H1 (cell line): ENCODE measurements around the gene GPER1. TPM values are rescaled to one million over a fixed set of nuclear protein-coding genes. Genes with fewer than 3 reads are reported as not detected.

Experiments
- CTCF ChIA-PET: fragments of 300-600 bp; sonication (Branson Sonifier 250); formaldehyde crosslinking; loops from one replicate; lab custom pipeline; 2021; ENCODE audit not compliant: partially characterized antibody; lab: Charles Lee
- POLR2A ChIA-PET: fragments of 300-600 bp; sonication (Branson Sonifier 250); formaldehyde crosslinking; loops from one replicate; lab custom pipeline; 2021; ENCODE audit warnings: inconsistent platforms; ENCODE audit not compliant: partially characterized antibody; lab: Charles Lee
- DNase-seq, 2 experiments: peaks; one replicate each; pipeline versions ENCODE4 v3.0.0 to v3.0.0-alpha.2; 2010 to 2022; ENCODE audit warnings: low spot score in 2 of 2, low read depth in 1 of 2, mixed read lengths in 1 of 2
- FAIRE-seq: peaks from 2 replicates; lab custom pipeline; 2011; peaks lifted over from hg19 to GRCh38; lab: Jason Lieb, UNC
- H2AFZ ChIP-seq: 2 replicates; pipeline ENCODE4 v1.8.1; 2012; ENCODE audit warnings: low read length, inconsistent platforms
- H2AK5ac ChIP-seq: 2 replicates; pipeline ENCODE4 v1.6.1; 2013; ENCODE audit warnings: low read depth, low read length
- H2BK120ac ChIP-seq: replicated peaks from 2 replicates; pipeline ENCODE3; 2013; ENCODE audit warnings: low read depth, low read length, inconsistent platforms
- H2BK12ac ChIP-seq: 2 replicates; pipeline ENCODE4 v1.6.1; 2013; ENCODE audit warnings: low read depth, low read length
- H2BK15ac ChIP-seq: 2 replicates; pipeline ENCODE4 v1.6.1; 2013; ENCODE audit warnings: low read length
- H2BK20ac ChIP-seq: 2 replicates; pipeline ENCODE4 v1.6.1; 2013; ENCODE audit warnings: low read length
- H2BK5ac ChIP-seq: 2 replicates; pipeline ENCODE4 v1.6.1; 2013; ENCODE audit warnings: low read depth, low read length
- H3K14ac ChIP-seq: 2 replicates; pipeline ENCODE4 v1.6.1; 2013; ENCODE audit warnings: inconsistent platforms; ENCODE audit not compliant: insufficient read length
- H3K18ac ChIP-seq: 2 replicates; pipeline ENCODE4 v1.6.1; 2013; ENCODE audit warnings: low read length; ENCODE audit errors: extremely low read depth
- H3K23ac ChIP-seq: 2 replicates; pipeline ENCODE4 v1.6.1; 2013; ENCODE audit warnings: inconsistent platforms; ENCODE audit not compliant: insufficient read length
- H3K23me2 ChIP-seq: 2 replicates; pipeline ENCODE4 v1.6.1; 2013; ENCODE audit warnings: low read depth, low read length
- H3K27ac ChIP-seq: 2 replicates; pipeline ENCODE4 v1.6.1; 2011; ENCODE audit warnings: low read depth, low read length, inconsistent platforms
- H3K27me3 ChIP-seq, 4 experiments: replicated peaks in 1 of 4; 1 replicate in 1 of 4; 2 replicates in 3 of 4; pipeline versions ENCODE4 v1.6.1 to v1.8.1; 2011 to 2013; ENCODE audit warnings: low read length in 3 of 4, mild to moderate bottlenecking in 3 of 4, inconsistent platforms in 2 of 4, mixed read lengths in 2 of 4, moderate library complexity in 1 of 4; ENCODE audit not compliant: control insufficient read depth in 3 of 4, insufficient read depth in 3 of 4; ENCODE audit errors: extremely low read depth in 1 of 4
- H3K36me3 ChIP-seq, 4 experiments: 2 replicates each; pipeline versions ENCODE4 v1.6.1 to v1.8.1; 2011 to 2013; ENCODE audit warnings: mild to moderate bottlenecking in 4 of 4, low read length in 3 of 4, moderate library complexity in 2 of 4, control low read depth in 1 of 4, inconsistent platforms in 1 of 4; ENCODE audit not compliant: insufficient read depth in 4 of 4, control insufficient read depth in 2 of 4
- H3K4ac ChIP-seq: replicated peaks from 2 replicates; pipeline ENCODE3; 2013; ENCODE audit warnings: low read length, low read depth, mixed read lengths, inconsistent platforms; ENCODE audit not compliant: insufficient read length
- H3K4me1 ChIP-seq, 4 experiments: replicated peaks in 1 of 4; 1 replicate in 1 of 4; 2 replicates in 3 of 4; pipeline versions ENCODE4 v1.6.1 to v1.8.1; 2011 to 2013; ENCODE audit warnings: low read length in 3 of 4, inconsistent platforms in 2 of 4, mixed read lengths in 1 of 4; ENCODE audit not compliant: insufficient read depth in 4 of 4, control insufficient read depth in 3 of 4
- H3K4me2 ChIP-seq, 2 experiments: 2 replicates each; pipeline versions ENCODE4 v1.6.1 to v1.8.1; 2011 to 2013; ENCODE audit warnings: low read depth in 2 of 2, low read length in 2 of 2, control low read depth in 1 of 2, inconsistent platforms in 1 of 2, mild to moderate bottlenecking in 1 of 2; ENCODE audit not compliant: insufficient read depth in 1 of 2
- H3K4me3 ChIP-seq, 4 experiments: fragments of 200-600, 300-600 bp in 1 of 4; sonication (generic), shearing (Covaris generic), sonication (Bioruptor Twin) in 1 of 4; 2 replicates each; pipeline versions ENCODE4 v1.5.1 to v1.8.1; 2011 to 2016; ENCODE audit warnings: low read length in 4 of 4, low read depth in 3 of 4, control low read depth in 2 of 4, inconsistent platforms in 2 of 4, mild to moderate bottlenecking in 2 of 4, mixed read lengths in 1 of 4, moderate library complexity in 1 of 4; ENCODE audit not compliant: insufficient read depth in 2 of 4; ENCODE audit errors: extremely low read depth in 1 of 4
- H3K56ac ChIP-seq: replicated peaks from 2 replicates; pipeline ENCODE3; 2013; ENCODE audit warnings: low read depth, mild to moderate bottlenecking, mixed read lengths, low read length, inconsistent platforms; ENCODE audit not compliant: insufficient read length
- H3K79me1 ChIP-seq: 2 replicates; pipeline ENCODE4 v1.6.1; 2013; ENCODE audit warnings: low read depth, low read length, control low read depth
- H3K79me2 ChIP-seq, 2 experiments: 2 replicates each; pipeline versions ENCODE4 v1.6.1 to v1.8.1; 2012 to 2013; ENCODE audit warnings: low read length in 2 of 2, mild to moderate bottlenecking in 2 of 2, inconsistent platforms in 1 of 2; ENCODE audit not compliant: insufficient read depth in 2 of 2, control insufficient read depth in 1 of 2
- H3K9ac ChIP-seq, 4 experiments: replicated peaks in 1 of 4; 1 replicate in 1 of 4; 2 replicates in 3 of 4; pipeline versions ENCODE4 v1.6.1 to v1.8.1; 2011 to 2013; ENCODE audit warnings: low read depth in 3 of 4, low read length in 3 of 4, control low read depth in 2 of 4, mild to moderate bottlenecking in 2 of 4, moderate library complexity in 2 of 4, inconsistent platforms in 1 of 4; ENCODE audit errors: extremely low read depth in 1 of 4
- H3K9me3 ChIP-seq, 2 experiments: 2 replicates each; pipeline versions ENCODE4 v1.6.1 to v1.8.1; 2012 to 2013; ENCODE audit warnings: mild to moderate bottlenecking in 2 of 2, moderate library complexity in 2 of 2, control low read depth in 1 of 2, inconsistent platforms in 1 of 2, low read depth in 1 of 2, low read length in 1 of 2, mixed read lengths in 1 of 2; ENCODE audit not compliant: insufficient read depth in 2 of 2
- H4K20me1 ChIP-seq, 2 experiments: replicated peaks in 1 of 2; 2 replicates each; pipeline versions ENCODE3 to v1.8.1; 2011 to 2013; ENCODE audit warnings: inconsistent platforms in 2 of 2, low read length in 2 of 2, mild to moderate bottlenecking in 1 of 2; ENCODE audit not compliant: insufficient read depth in 2 of 2, control insufficient read depth in 1 of 2
- H4K5ac ChIP-seq: 2 replicates; pipeline ENCODE4 v1.6.1; 2013; ENCODE audit warnings: low read length, low read depth, mixed read lengths, inconsistent platforms; ENCODE audit not compliant: insufficient read length
- H4K8ac ChIP-seq: 2 replicates; pipeline ENCODE4 v1.8.0; 2013; ENCODE audit warnings: mild to moderate bottlenecking, moderate library complexity, low read length, inconsistent platforms; ENCODE audit not compliant: insufficient read depth; ENCODE audit errors: extremely low read depth
- H4K91ac ChIP-seq: replicated peaks from 2 replicates; pipeline ENCODE3; 2013; ENCODE audit warnings: low read length, mixed read lengths, inconsistent platforms; ENCODE audit not compliant: insufficient read length
- ATF2 ChIP-seq: IDR thresholded peaks from 2 replicates; pipeline ENCODE4 v1.6.1; 2012; ENCODE audit warnings: low read length, inconsistent platforms
- BCL11A ChIP-seq, 2 experiments: IDR thresholded peaks; one replicate each; pipeline ENCODE4 v1.6.1; 2011; ENCODE audit warnings: low read depth in 2 of 2, low read length in 2 of 2, mild to moderate bottlenecking in 2 of 2
- CBX8 ChIP-seq: fragments of 300-800, 300-1000 bp; sonication (generic); IDR thresholded peaks from 2 replicates; pipeline ENCODE4 v1.7.1; 2016; ENCODE audit warnings: low read depth, low read length, borderline replicate concordance
- EGR1 ChIP-seq: IDR thresholded peaks from 2 replicates; pipeline ENCODE4 v1.6.1; 2011; ENCODE audit warnings: low read depth, low read length, borderline replicate concordance
- GTF2F1 ChIP-seq: IDR thresholded peaks from 2 replicates; pipeline ENCODE4 v1.6.1; 2012; ENCODE audit warnings: low read depth, low read length, improper control_type of control experiment, borderline replicate concordance
- HDAC6 ChIP-seq: IDR thresholded peaks from one replicate; pipeline ENCODE4 v1.7.1; 2012; ENCODE audit warnings: low read depth, mild to moderate bottlenecking, inconsistent platforms, low read length, moderate library complexity
- KDM1A ChIP-seq: fragments of 200-600, 300-600 bp; sonication (generic); IDR thresholded peaks from 2 replicates; pipeline ENCODE4 v1.7.1; 2016; ENCODE audit warnings: mild to moderate bottlenecking, low read length, borderline replicate concordance
- NRF1 ChIP-seq: IDR thresholded peaks from 2 replicates; pipeline ENCODE4 v1.6.1; 2011; ENCODE audit warnings: mild to moderate bottlenecking, low read depth, low read length, improper control_type of control experiment
- RNF2 ChIP-seq: fragments of 200-900, 300-1000 bp; sonication (generic); IDR thresholded peaks from 2 replicates; pipeline ENCODE4 v1.7.1; 2016; ENCODE audit warnings: borderline replicate concordance, low read depth, mild to moderate bottlenecking, antibody characterized with exemption, low read length; ENCODE audit not compliant: poor library complexity, severe bottlenecking; ENCODE audit errors: missing control alignments
- SAP30 ChIP-seq: fragments of 300-600 bp; sonication (generic); IDR thresholded peaks from 2 replicates; pipeline ENCODE4 v1.7.1; 2012; ENCODE audit warnings: low read length, moderate library complexity, mild to moderate bottlenecking, inconsistent platforms; ENCODE audit not compliant: insufficient read depth, insufficient replicate concordance
- SIN3A ChIP-seq, 2 experiments: IDR thresholded peaks in 1 of 2; conservative IDR thresholded peaks in 1 of 2; 2 replicates each; pipeline ENCODE4 v1.6.1; 2011 to 2012; ENCODE audit warnings: low read length in 2 of 2, improper control_type of control experiment in 1 of 2, low read depth in 1 of 2, mild to moderate bottlenecking in 1 of 2
- WGBS, 2 experiments: shearing (Covaris generic) in 1 of 2; methylation state at CpG; one replicate each; pipeline versions ENCODE4 v1.1.6 to v1.1.7; 2013 to 2015; ENCODE audit warnings: low lambda C conversion rate in 2 of 2, mixed read lengths in 2 of 2, inconsistent platforms in 1 of 2, low coverage in 1 of 2, missing lambda C conversion rate in 1 of 2; ENCODE audit not compliant: insufficient replicate concordance in 2 of 2, insufficient coverage in 1 of 2, insufficient read length in 1 of 2; ENCODE audit errors: extremely low coverage in 1 of 2, missing lambda C conversion rate in 1 of 2; 5-methylcytosine and 5-hydroxymethylcytosine counted together
- polyA plus RNA-seq, 7 experiments: library from polyadenylated mRNA; depleted of rRNA in 3 of 7; stranded (reverse) in 5 of 7; unstranded in 2 of 7; fragments of >200 nt in 5 of 7; fragments of 200-250 nt in 2 of 7; gene quantifications; 1 replicate in 5 of 7; 2 replicates in 1 of 7; 4 replicates in 1 of 7; pipeline versions ENCODE4 v1.2.1 to v1.2.3, GENCODE V29; 2011 to 2013; ENCODE audit warnings: missing spikeins in 2 of 7, mixed read lengths in 2 of 7
- total RNA-seq: library from RNA; stranded (reverse); fragmentation: NEBNext Ultra II Directional; extraction: Animal tissue kit (Norgen Biotek cat#: 25700); gene quantifications from 2 replicates; pipeline ENCODE4 v1.2.1, GENCODE V29; 2021

GPER1 gene
- total and polyA plus RNA-seq, 2 of the 8 experiments (the other 6 are each of a cell fraction or from before 2014, with no cell fraction given) = 0.24 to 0.47 TPM

DNA sequence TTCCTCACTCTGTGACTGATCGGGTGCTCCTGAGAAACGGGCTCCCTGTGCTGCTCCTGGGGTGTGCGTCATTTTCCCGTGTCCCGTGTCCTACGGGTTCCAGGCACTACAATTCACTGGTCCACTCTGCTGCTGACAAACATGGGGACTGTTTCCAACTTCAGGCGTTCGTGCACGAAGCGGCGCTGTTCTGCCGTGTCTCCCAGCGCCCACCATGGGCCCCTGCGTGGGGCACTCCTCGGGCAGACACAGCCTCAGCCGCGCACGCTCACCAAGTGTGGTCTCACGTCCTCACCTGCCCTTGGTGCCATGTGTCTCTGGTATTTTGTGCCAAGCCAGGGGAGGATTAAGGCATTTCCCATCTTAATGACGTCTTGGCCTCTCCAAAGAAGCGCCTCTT is 24.6 kb upstream of the GPER1 start:
- DNase-seq (no peak), FAIRE-seq (no peak)
- Histone ChIP-seq H3K79me1 (peaks cover 2% of the 10 kb centered on the region; the same call in 1 of the 2 replicates), H3K4me1 (peaks cover 0 to 20% (median 13%) of the 10 kb centered on the region in 4 experiments; a peak in 6 of 7 replicates), H3K56ac (no peak overlapping the region), H2AK5ac (no peak overlapping the region), H3K9me3 (no peaks in the 10 kb centered on the region), H4K91ac (no peak overlapping the region), H2AFZ (no peak overlapping the region), H3K4ac (no peak overlapping the region), H3K79me2 (no peaks in the 10 kb centered on the region; a peak in 1 of 4 replicates), H2BK20ac (no peak overlapping the region), H3K18ac (no peak overlapping the region), H3K4me2 (no peak overlapping the region), H2BK5ac (peak overlapping the region; percentile 35; the same call in 1 of the 2 replicates), H3K4me3 (no peak overlapping the region), H2BK120ac (no peak overlapping the region), H3K14ac (no peak overlapping the region), H3K27me3 (no peaks in the 10 kb centered on the region), H4K20me1 (peaks cover 14 to 17% of the 10 kb centered on the region in 2 experiments), H2BK12ac (no peak overlapping the region), H4K8ac (no peak overlapping the region), H3K27ac (no peak overlapping the region), H3K36me3 (no peaks in the 10 kb centered on the region), H3K9ac (no peak overlapping the region), H3K23me2 (no peaks in the 10 kb centered on the region; the same call in 1 of the 2 replicates), H3K23ac (no peak overlapping the region), H4K5ac (no peak overlapping the region), H2BK15ac (no peak overlapping the region)
- ChIA-PET CTCF (interaction anchor here (1.2 to 6.4 kb wide), 3 partner anchors 18 to 67 kb away, joined by 3 to 143 read pairs (median 43); no protein-coding TSS in a partner anchor), POLR2A (interaction anchor here (0.6 kb wide), 1 partner anchor 69 kb away, joined by 3 read pairs; no protein-coding TSS in a partner anchor)
- 93% methylated on average over 21 of the region's 21 CpGs; no CpG with 5 or more reads in 1 of the 2 experiments for WGBS, 2 experiments
- TF ChIP-seq ATF2 (no peak), NRF1 (no peak), HDAC6 (no peak), CBX8 (no peak), RNF2 (no peak), BCL11A (IDR thresholded peaks at IDR 0.05; ENCODE audit: low read depth in 2 of 2, low read length in 2 of 2) (no peak), EGR1 (no peak), SAP30 (no peak), GTF2F1 (no peak), KDM1A (no peak), SIN3A (conservative IDR thresholded peaks at IDR 0.05 in 1 of 2, IDR thresholded peaks at IDR 0.05 in 1 of 2; ENCODE audit: low read depth in 1 of 2, low read length in 2 of 2) (no peak)
